OCI-LY7 (cell line): ENCODE measurements around the gene PXDC1. TPM values are rescaled to one million over a fixed set of nuclear protein-coding genes. Genes with fewer than 3 reads are reported as not detected.

Experiments
- BruUV-seq: library from RNA; stranded (reverse); fragments of 400-500 nt; replicated peaks from 2 replicates; lab custom pipeline; 2021; lab: Mats Ljungman, UMichigan
- CTCF ChIA-PET: fragments of 300-600 bp; sonication (Branson Sonifier 250); formaldehyde crosslinking; loops from one replicate; lab custom pipeline; 2022; ENCODE audit warnings: antibody characterized with exemption; ENCODE audit not compliant: unreplicated experiment; lab: Charles Lee
- POLR2A ChIA-PET: fragments of 300-600 bp; sonication (Branson Sonifier 250); formaldehyde crosslinking; loops from one replicate; lab custom pipeline; 2022; ENCODE audit warnings: antibody characterized with exemption; lab: Charles Lee
- DNase-seq: peaks from one replicate; pipeline ENCODE4 v3.0.0-alpha.2; 2015; ENCODE audit warnings: low spot score
- H2AFZ ChIP-seq: fragments of 200-600 bp; sonication (generic), shearing (Covaris generic); 2 replicates; pipeline ENCODE4 v1.6.1; 2014; ENCODE audit warnings: mild to moderate bottlenecking, antibody characterized with exemption, low read length, moderate library complexity
- H3K27ac ChIP-seq: fragments of 200-600 bp; sonication (generic); 2 replicates; pipeline ENCODE4 v1.5.1; 2014; ENCODE audit warnings: mixed run types, low read depth, mild to moderate bottlenecking, moderate library complexity, low read length, inconsistent platforms; ENCODE audit not compliant: poor library complexity, severe bottlenecking
- H3K36me3 ChIP-seq: fragments of 200-600 bp; sonication (generic); 2 replicates; pipeline ENCODE4 v1.6.1; 2014; ENCODE audit warnings: mild to moderate bottlenecking, antibody characterized with exemption, low read length, moderate library complexity, mixed read lengths; ENCODE audit not compliant: insufficient read depth
- H3K4me1 ChIP-seq: fragments of 200-600 bp; sonication (generic); 2 replicates; pipeline ENCODE4 v1.5.1; 2014; ENCODE audit warnings: mild to moderate bottlenecking, low read length; ENCODE audit not compliant: insufficient read depth, poor library complexity, severe bottlenecking
- H3K4me2 ChIP-seq: fragments of 200-600 bp; sonication (generic); 2 replicates; pipeline ENCODE4 v1.6.1; 2014; ENCODE audit warnings: mild to moderate bottlenecking, low read length
- H3K4me3 ChIP-seq: fragments of 200-600 bp; sonication (generic); 2 replicates; pipeline ENCODE4 v1.5.1; 2014; ENCODE audit warnings: mild to moderate bottlenecking, low read depth, low read length; ENCODE audit not compliant: poor library complexity, severe bottlenecking
- H3K79me2 ChIP-seq: fragments of 200-600 bp; sonication (generic); 2 replicates; pipeline ENCODE4 v1.6.1; 2016; ENCODE audit warnings: low read depth, mild to moderate bottlenecking, low read length, moderate library complexity, mixed read lengths; ENCODE audit not compliant: insufficient read depth
- H3K9me2 ChIP-seq: fragments of 200-600 bp; sonication (generic); 2 replicates; pipeline ENCODE4 v1.6.1; 2016; ENCODE audit warnings: mild to moderate bottlenecking, low read length, mixed read lengths; ENCODE audit not compliant: insufficient read depth
- H3K9me3 ChIP-seq: fragments of 200-600 bp; sonication (generic); 2 replicates; pipeline ENCODE4 v1.6.1; 2014; ENCODE audit warnings: mild to moderate bottlenecking, mixed run types, low read length, mixed read lengths
- H4K20me1 ChIP-seq: fragments of 200-600 bp; sonication (generic); 2 replicates; pipeline ENCODE4 v1.6.1; 2014; ENCODE audit warnings: mild to moderate bottlenecking, antibody characterized with exemption, low read length, moderate library complexity, mixed read lengths; ENCODE audit not compliant: insufficient read depth
- EZH2phosphoT487 ChIP-seq: fragments of 200-600 bp; sonication (generic); IDR thresholded peaks from 2 replicates; pipeline ENCODE4 v1.6.1; 2018; ENCODE audit warnings: low read depth, borderline replicate concordance, mild to moderate bottlenecking, mixed run types, antibody characterized with exemption, low read length, moderate library complexity, mixed read lengths
- intact Hi-C: fragments of 100-400 bp; cut with micrococcal nuclease; formaldehyde crosslinking; loops from one replicate; pipeline ENCODE4 v1.10.0; 2022; ENCODE audit not compliant: unreplicated experiment
- total RNA-seq, 2 experiments: library from RNA; depleted of rRNA in 1 of 2; stranded (reverse); fragments of >200 nt in 1 of 2; shearing (Covaris generic) in 1 of 2; gene quantifications; 2 replicates each; pipeline ENCODE4 v1.2.3, GENCODE V29; 2014 to 2022
- TF ChIP-seq, protein P1 (sequence below): fragments of 200-600 bp; sonication (generic); conservative IDR thresholded peaks from 2 replicates; pipeline ENCODE4 v1.5.1; 2014; ENCODE audit warnings: mild to moderate bottlenecking, antibody characterized with exemption, low read length, moderate library complexity, mixed read lengths

Gene PXDC1
- total RNA-seq, 2 experiments from 2014 or later: not detected

DNA sequence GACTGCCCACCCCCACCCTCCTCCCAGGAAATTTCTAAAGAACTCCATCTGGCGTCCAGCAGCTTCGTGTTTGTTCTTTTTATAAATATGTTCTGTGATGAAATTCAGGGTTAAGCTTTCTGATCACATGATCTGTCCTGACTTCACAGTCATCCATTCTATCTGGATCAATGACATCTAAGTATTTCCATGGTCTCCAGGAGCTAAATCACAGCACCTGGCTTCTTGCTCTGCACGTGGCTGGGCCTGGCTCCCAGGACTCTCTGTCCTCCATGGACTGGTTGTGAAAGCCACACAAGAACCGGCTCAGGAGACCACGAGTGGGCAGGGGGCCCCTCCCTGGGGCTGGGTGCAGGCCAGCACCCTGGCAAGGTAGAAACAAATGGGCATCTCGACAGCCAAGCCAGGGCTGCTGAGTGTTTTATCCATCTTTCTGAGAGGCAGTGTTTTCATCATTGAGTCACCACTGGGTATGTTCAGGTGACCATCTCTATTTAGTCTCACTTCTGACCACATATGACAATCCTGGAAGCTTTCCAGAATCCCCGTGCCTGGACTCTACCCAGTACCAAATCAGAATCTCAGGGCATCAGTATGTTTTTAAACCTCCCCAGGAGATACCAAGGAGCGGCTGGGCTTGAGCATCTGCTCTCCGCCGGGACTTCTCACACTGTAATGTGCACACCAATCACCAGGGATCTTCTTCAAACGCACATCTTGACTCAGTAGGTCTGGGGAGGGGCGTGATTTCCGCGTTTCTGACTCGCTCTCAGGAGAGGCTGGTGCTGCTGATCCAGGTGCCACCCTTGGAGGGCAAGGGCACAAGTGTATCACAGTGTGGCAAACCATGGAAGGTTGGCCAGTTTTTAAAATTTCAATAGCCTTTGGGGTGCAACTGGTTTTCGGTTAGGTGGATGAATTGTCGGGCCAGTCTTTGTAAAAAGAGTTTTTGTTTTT, 31.6 kb upstream of the PXDC1 start:
- Histone ChIP-seq H3K79me2 (no peaks in the 10 kb centered on the region), H4K20me1 (no peaks in the 10 kb centered on the region), H3K4me1 (no peaks in the 10 kb centered on the region), H3K36me3 (no peaks in the 10 kb centered on the region), H3K27ac (no peak overlapping the region), H2AFZ (no peak overlapping the region), H3K9me2 (no peaks in the 10 kb centered on the region), H3K4me3 (no peak overlapping the region), H3K4me2 (no peak overlapping the region), H3K9me3 (no peaks in the 10 kb centered on the region)
- TF ChIP-seq, protein P1, sequence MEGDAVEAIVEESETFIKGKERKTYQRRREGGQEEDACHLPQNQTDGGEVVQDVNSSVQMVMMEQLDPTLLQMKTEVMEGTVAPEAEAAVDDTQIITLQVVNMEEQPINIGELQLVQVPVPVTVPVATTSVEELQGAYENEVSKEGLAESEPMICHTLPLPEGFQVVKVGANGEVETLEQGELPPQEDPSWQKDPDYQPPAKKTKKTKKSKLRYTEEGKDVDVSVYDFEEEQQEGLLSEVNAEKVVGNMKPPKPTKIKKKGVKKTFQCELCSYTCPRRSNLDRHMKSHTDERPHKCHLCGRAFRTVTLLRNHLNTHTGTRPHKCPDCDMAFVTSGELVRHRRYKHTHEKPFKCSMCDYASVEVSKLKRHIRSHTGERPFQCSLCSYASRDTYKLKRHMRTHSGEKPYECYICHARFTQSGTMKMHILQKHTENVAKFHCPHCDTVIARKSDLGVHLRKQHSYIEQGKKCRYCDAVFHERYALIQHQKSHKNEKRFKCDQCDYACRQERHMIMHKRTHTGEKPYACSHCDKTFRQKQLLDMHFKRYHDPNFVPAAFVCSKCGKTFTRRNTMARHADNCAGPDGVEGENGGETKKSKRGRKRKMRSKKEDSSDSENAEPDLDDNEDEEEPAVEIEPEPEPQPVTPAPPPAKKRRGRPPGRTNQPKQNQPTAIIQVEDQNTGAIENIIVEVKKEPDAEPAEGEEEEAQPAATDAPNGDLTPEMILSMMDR: no peak
- no peak for TF ChIP-seq EZH2phosphoT487
- intact Hi-C loops: no loop called here
- ChIA-PET POLR2A (interaction anchor here (0.5 kb wide), 1 partner anchor 520 kb away, joined by 3 read pairs; no protein-coding TSS in a partner anchor), CTCF (no interaction called here)
- BruUV-seq: no TSS peak
- DNase-seq: no peak

DNA sequence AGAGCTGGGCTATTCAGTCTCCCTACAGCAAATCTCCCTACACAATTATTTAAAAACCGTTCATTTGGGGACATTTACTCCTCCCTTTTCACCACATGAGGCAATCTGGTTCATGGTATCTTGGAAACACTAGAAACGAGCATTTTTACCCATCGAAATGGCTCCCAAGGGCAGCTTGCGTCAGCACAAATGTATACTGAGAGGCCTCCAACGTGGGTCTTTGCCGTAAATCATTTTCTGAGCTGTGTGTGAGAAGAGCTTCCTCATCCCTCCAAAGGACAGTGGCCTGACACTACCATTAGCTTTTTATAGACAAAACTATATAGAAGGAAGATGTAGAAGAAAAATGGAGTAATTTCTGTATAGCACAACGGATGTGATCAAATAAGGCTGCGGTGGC, 30.0 kb upstream of the PXDC1 start:
- Histone ChIP-seq H3K9me3 (no peaks in the 10 kb centered on the region), H2AFZ (no peak overlapping the region), H3K36me3 (no peaks in the 10 kb centered on the region), H3K79me2 (no peaks in the 10 kb centered on the region), H3K9me2 (no peaks in the 10 kb centered on the region), H3K4me3 (no peak overlapping the region), H3K4me1 (no peaks in the 10 kb centered on the region), H4K20me1 (no peaks in the 10 kb centered on the region), H3K4me2 (no peak overlapping the region), H3K27ac (no peak overlapping the region)
- intact Hi-C loops: no loop called here
- ChIA-PET POLR2A (no interaction called here), CTCF (no interaction called here)
- BruUV-seq: no TSS peak
- DNase-seq: no peak
- TF ChIP-seq, protein P1: no peak
- TF ChIP-seq EZH2phosphoT487: no peak

DNA sequence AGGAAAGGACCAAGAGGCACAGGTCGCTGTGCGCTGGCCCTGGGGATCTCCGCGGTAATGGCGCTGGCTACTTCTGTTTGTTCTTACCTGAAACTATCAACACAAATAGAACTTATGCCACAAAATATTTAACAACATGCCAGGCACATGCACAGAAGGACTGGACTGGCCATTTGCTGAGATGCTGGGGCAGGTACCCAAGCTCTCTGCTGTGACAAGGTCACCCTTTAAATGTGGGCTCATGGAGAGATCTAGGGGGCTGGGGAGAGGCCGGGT, 28.0 kb upstream of the PXDC1 start:
- Histone ChIP-seq H3K79me2 (no peaks in the 10 kb centered on the region), H3K27ac (no peak overlapping the region), H3K4me3 (no peak overlapping the region), H4K20me1 (no peaks in the 10 kb centered on the region), H2AFZ (no peak overlapping the region), H3K9me2 (no peaks in the 10 kb centered on the region), H3K9me3 (no peaks in the 10 kb centered on the region), H3K4me1 (no peaks in the 10 kb centered on the region), H3K4me2 (no peak overlapping the region), H3K36me3 (no peaks in the 10 kb centered on the region)
- DNase-seq: no peak
- BruUV-seq: no TSS peak
- intact Hi-C loops: no loop called here
- POLR2A ChIA-PET: no interaction called here
- CTCF ChIA-PET: no interaction called here
- TF ChIP-seq EZH2phosphoT487: no peak
- TF ChIP-seq, protein P1: no peak
